ENCODE results near the gene RUFY2. TPM values are rescaled to one million over a fixed set of nuclear protein-coding genes. Genes with fewer than 3 reads are reported as not detected.
A peak's percentile ranks its signal among the peaks of the same experiment; 100 is the strongest.
"Not testable (repeated sequence)": the region's sequence is repeated elsewhere in the genome, so short reads cannot be mapped to it uniquely, and the experiment has no call there.

RUFY2 gene
- polyA plus RNA-seq (2011; rRNA removed) (10.7 and 14.7 TPM in 2 replicates), polyA minus RNA-seq (2011; rRNA and poly(A)+ RNA removed) (8.4 and 17.8 TPM in 2 replicates)

- Histone ChIP-seq H3K9me3 (ENCODE audit: control insufficient read depth, insufficient read depth, low read length) (peaks cover 7% of the 10 kb centered on the region; the same call in 1 of the 2 replicates), H3K27me3 (ENCODE audit: control insufficient read depth, insufficient read depth, low read length) (no peaks in the 10 kb centered on the region), H3K27ac (ENCODE audit: low read depth, low read length) (peak within 1 kb of the TSS; percentile 89), H3K4me3 (ENCODE audit: low read depth, low read length) (peak within 1 kb of the TSS; percentile 98)
- ChIA-PET POLR2A (interaction anchor here (0.5 to 0.7 kb wide), 5 partner anchors 27 to 193 kb away, joined by 3 to 4 read pairs (median 3); no protein-coding TSS in a partner anchor), CTCF (interaction anchor here (0.5 to 1.2 kb wide), 33 partner anchors 9 to 572 kb away, joined by 3 to 11 read pairs (median 3); partner anchors contain the start of genes DNA2 and TET1)
- TF ChIP-seq CTCF (IDR thresholded peaks at IDR 0.05; ENCODE audit: low read depth, low read length) = peak; percentile 18
- DNase-seq (ENCODE audit: low read depth, low spot score) = peak; percentile 15
Observed at GRCh38 chr10:68406815-68407548, at the start of gene RUFY2. Gene RUFY2, minus strand, starts transcription at chr10:68407277. Its CDS starts 88 bp downstream, at chr10:68407189.

GRCh38 chr10:68449698-68450097 lies 42.6 kb upstream of the RUFY2 start:
- H3K27me3 ChIP-seq (ENCODE audit: control insufficient read depth, insufficient read depth, low read length); H3K4me3 ChIP-seq (ENCODE audit: low read depth, low read length); H3K27ac ChIP-seq (ENCODE audit: low read depth, low read length); CTCF ChIA-PET; H3K9me3 ChIP-seq (ENCODE audit: control insufficient read depth, insufficient read depth, low read length); POLR2A ChIA-PET; DNase-seq (ENCODE audit: low read depth, low spot score): not testable (repeated sequence)

GRCh38 chr10:68446179-68446578 lies 39.1 kb upstream of the RUFY2 start:
- ChIA-PET CTCF (interaction anchor here (1.0 kb wide), 1 partner anchor 40 kb away, joined by 3 read pairs; the partner anchor contains the start of gene RUFY2), POLR2A (no interaction called here)
- Histone ChIP-seq H3K27me3 (ENCODE audit: control insufficient read depth, insufficient read depth, low read length) (no peaks in the 10 kb centered on the region), H3K9me3 (ENCODE audit: control insufficient read depth, insufficient read depth, low read length) (no peaks in the 10 kb centered on the region), H3K27ac (ENCODE audit: low read depth, low read length) (no peak overlapping the region), H3K4me3 (ENCODE audit: low read depth, low read length) (no peak overlapping the region)
- TF ChIP-seq CTCF (IDR thresholded peaks at IDR 0.05; ENCODE audit: low read depth, low read length) = no peak
- no peak for DNase-seq (ENCODE audit: low read depth, low spot score)

- DNase-seq (ENCODE audit: low read depth, low spot score) = no peak
- no peaks in the 10 kb centered on the region for H3K27me3 ChIP-seq (ENCODE audit: control insufficient read depth, insufficient read depth, low read length)
- no peak overlapping the region for H3K27ac ChIP-seq (ENCODE audit: low read depth, low read length)
- no peaks in the 10 kb centered on the region for H3K9me3 ChIP-seq (ENCODE audit: control insufficient read depth, insufficient read depth, low read length)
- no peak for TF ChIP-seq CTCF (IDR thresholded peaks at IDR 0.05; ENCODE audit: low read depth, low read length)
- no peak overlapping the region for H3K4me3 ChIP-seq (ENCODE audit: low read depth, low read length)
- CTCF ChIA-PET = no interaction called here
- POLR2A ChIA-PET = no interaction called here
Observed at GRCh38 chr10:68442971-68443370, 35.9 kb upstream of the RUFY2 start.

GRCh38 chr10:68440898-68441297 lies 33.8 kb upstream of the RUFY2 start:
- no peak for DNase-seq (ENCODE audit: low read depth, low spot score)
- Histone ChIP-seq H3K27me3 (ENCODE audit: control insufficient read depth, insufficient read depth, low read length) (no peaks in the 10 kb centered on the region), H3K4me3 (ENCODE audit: low read depth, low read length) (no peak overlapping the region), H3K9me3 (ENCODE audit: control insufficient read depth, insufficient read depth, low read length) (no peaks in the 10 kb centered on the region), H3K27ac (ENCODE audit: low read depth, low read length) (no peak overlapping the region)
- POLR2A ChIA-PET = interaction anchor here (0.6 kb wide), 1 partner anchor 389 kb away, joined by 3 read pairs; no protein-coding TSS in a partner anchor
- no peak for TF ChIP-seq CTCF (IDR thresholded peaks at IDR 0.05; ENCODE audit: low read depth, low read length)
- CTCF ChIA-PET = interaction anchor here (0.7 kb wide), 1 partner anchor 747 kb away, joined by 8 read pairs; no protein-coding TSS in a partner anchor

All from AG04450 (cell line).